ENCODE measurements around the gene SLC44A4. TPM values are rescaled to one million over a fixed set of nuclear protein-coding genes. Genes with fewer than 3 reads are reported as not detected.

The SLC44A4 gene
- polyA plus RNA-seq, 1 of the 3 experiments (the other 2 are of a cell fraction): 0.26 TPM

GRCh38 chr6:31880616-31881015 is 1.8 kb upstream of the SLC44A4 start (continued):
- no peak for TF ChIP-seq REST (IDR thresholded peaks at IDR 0.05; ENCODE audit: low read depth, low read length)
- TF ChIP-seq RFX5 (IDR thresholded peaks at IDR 0.05; ENCODE audit: low read length): no peak
- no peak for TF ChIP-seq TCF12 (IDR thresholded peaks at IDR 0.05)
- TF ChIP-seq ZBTB33 (IDR thresholded peaks at IDR 0.05; ENCODE audit: borderline replicate concordance, low read depth): no peak
- TF ChIP-seq ELF1 (IDR thresholded peaks at IDR 0.05): no peak
- TF ChIP-seq EZH2phosphoT487 (IDR thresholded peaks at IDR 0.05; ENCODE audit: borderline replicate concordance, low read depth): no peak

- CTCF ChIA-PET: interaction anchor here (1.1 to 1.6 kb wide), 2 partner anchors 10 to 16 kb away, joined by 5 to 7 read pairs; no protein-coding TSS in a partner anchor
Observed at GRCh38 chr6:31879901-31880300, 1.1 kb upstream of the SLC44A4 start.

More at GRCh38 chr6:31879901-31880300, 1.1 kb upstream of the SLC44A4 start:
- no peak overlapping the region for H3K4me3 ChIP-seq (ENCODE audit: low read depth in 2 of 2, low read length in 1 of 2)
- H3K79me2 ChIP-seq (ENCODE audit: insufficient read depth): no peaks in the 10 kb centered on the region
- TF ChIP-seq FOSL2 (IDR thresholded peaks at IDR 0.05; ENCODE audit: borderline replicate concordance, low read depth) (no peak), CTCF (IDR thresholded peaks at IDR 0.05) (no peak), REST (IDR thresholded peaks at IDR 0.05; ENCODE audit: low read depth, low read length) (no peak), MEF2A (IDR thresholded peaks at IDR 0.05; ENCODE audit: borderline replicate concordance, low read depth) (no peak), MXI1 (IDR thresholded peaks at IDR 0.05; ENCODE audit: low read depth, low read length) (no peak), JUND (IDR thresholded peaks at IDR 0.05) (no peak), NFIC (IDR thresholded peaks at IDR 0.05; ENCODE audit: borderline replicate concordance) (no peak), GATA2 (CRISPR knock-in tag; IDR thresholded peaks at IDR 0.05) (no peak), TEAD4 (IDR thresholded peaks at IDR 0.05; ENCODE audit: borderline replicate concordance, insufficient read depth) (no peak)
- no peaks in the 10 kb centered on the region for H3K9me2 ChIP-seq
- H3K9me3 ChIP-seq: no peaks in the 10 kb centered on the region
- H3K36me3 ChIP-seq (replicated peaks in 1 of 2; ENCODE audit: control insufficient read depth in 1 of 2, insufficient read depth in 2 of 2, low read length in 1 of 2): peaks cover 0 to 46% of the 10 kb centered on the region in 2 experiments
- DNase-seq: no peak
- H3K27ac ChIP-seq (ENCODE audit: low read depth in 2 of 2, low read length in 1 of 2): no peak overlapping the region
- peaks cover 5% of the 10 kb centered on the region for H3F3A ChIP-seq (replicated peaks; ENCODE audit: insufficient read depth)
- H3K9ac ChIP-seq: no peak overlapping the region
- POLR2A ChIA-PET: interaction anchor here (0.9 kb wide), 1 partner anchor 16 kb away, joined by 4 read pairs; no protein-coding TSS in a partner anchor
- H4K20me1 ChIP-seq (ENCODE audit: insufficient read depth): no peaks in the 10 kb centered on the region
- H3K4me2 ChIP-seq: no peak overlapping the region
- no peak overlapping the region for H2AFZ ChIP-seq (ENCODE audit: low read depth)
- no peaks in the 10 kb centered on the region for H3K27me3 ChIP-seq (ENCODE audit: insufficient read depth)
- H3K4me1 ChIP-seq (ENCODE audit: control insufficient read depth in 1 of 2, insufficient read depth in 2 of 2, low read depth in 1 of 2, low read length in 1 of 2): no peaks in the 10 kb centered on the region
- WGBS (ENCODE audit: low lambda C conversion rate): 90% methylated on average over 8 of the region's 10 CpGs
